C4-2B (cell line): ENCODE measurements around the gene TMEM59L.

ENCODE experiments used
- CTCF ChIP-seq: fragments of 450-650 bp; conservative IDR thresholded peaks from 2 replicates; pipeline ENCODE4 v1.5.1; 2017; ENCODE audit warnings: mild to moderate bottlenecking
- ZFX ChIP-seq: fragments of 450-650 bp; IDR thresholded peaks from 2 replicates; pipeline ENCODE4 v1.6.1; 2017

- no peak for TF ChIP-seq CTCF
- TF ChIP-seq ZFX = no peak
Observed at GRCh38 chr19:18670312-18670711, 57.6 kb downstream of the TMEM59L start.
